Right lobe of liver (tissue), 4 donors: Measurements from ENCODE around the gene INVS.
"Not testable (repeated sequence)": the region's sequence is repeated elsewhere in the genome, so short reads cannot be mapped to it uniquely, and the experiment has no call there.

Source experiments
- CTCF ChIP-seq, 4 donors: fragments of 200-600 bp in 3 of 4; fragments of 450-650 bp in 1 of 4; IDR thresholded peaks; one replicate each; pipeline versions ENCODE4 v1.5.1 to v1.8.0; 2016 to 2022; ENCODE audit warnings: antibody characterized with exemption in 4 of 4, mild to moderate bottlenecking in 2 of 4
- POLR2A ChIP-seq: fragments of 450-650 bp; IDR thresholded peaks from one replicate; pipeline ENCODE4 v1.6.1; 2017; ENCODE audit warnings: antibody characterized with exemption, mild to moderate bottlenecking
- donor health status: DM: no; HTN: no; CAD: no.
- donor health status: DM: no; HTN: no; CAD: no.
- donor health status: DM: no; HTN: yes; CAD: no.

- not testable (repeated sequence) for TF ChIP-seq POLR2A; CTCF (IDR thresholded peaks at IDR 0.05)
These were observed 42.8 kb downstream of the INVS start for GRCh38 chr9:100141862-100142261.
